NT2/D1 (cell line): ENCODE results near the gene ABCB7.

ENCODE experiments used
- DNase-seq: peaks from one replicate; pipeline ENCODE4 v3.0.0-alpha.2; 2011; ENCODE audit warnings: low read depth, low spot score
- H3K27me3 ChIP-seq: 2 replicates; pipeline ENCODE4 v1.6.0; 2011; ENCODE audit warnings: mild to moderate bottlenecking; ENCODE audit not compliant: insufficient read length, insufficient read depth
- H3K36me3 ChIP-seq: 2 replicates; pipeline ENCODE4 v1.6.1; 2011; ENCODE audit warnings: mild to moderate bottlenecking, low read length, mixed read lengths; ENCODE audit not compliant: insufficient read depth, insufficient read length
- H3K4me1 ChIP-seq: 2 replicates; pipeline ENCODE4 v1.5.1; 2011; ENCODE audit not compliant: insufficient read depth, insufficient read length
- H3K4me3 ChIP-seq: 2 replicates; pipeline ENCODE4 v1.5.1; 2011; ENCODE audit warnings: low read depth; ENCODE audit not compliant: insufficient read length
- H3K9ac ChIP-seq: 2 replicates; pipeline ENCODE4 v1.6.0; 2011; ENCODE audit warnings: low read depth; ENCODE audit not compliant: insufficient read length
- H3K9me3 ChIP-seq: 2 replicates; pipeline ENCODE4 v1.5.1; 2011; ENCODE audit warnings: mild to moderate bottlenecking, low read length; ENCODE audit not compliant: insufficient read depth
- SUZ12 ChIP-seq: IDR thresholded peaks from 2 replicates; pipeline ENCODE4 v1.6.1; 2011; ENCODE audit not compliant: insufficient read length, insufficient read depth; ENCODE audit errors: extremely low read depth
- YY1 ChIP-seq: IDR thresholded peaks from 2 replicates; pipeline ENCODE4 v1.6.1; 2011; ENCODE audit not compliant: insufficient read length, insufficient read depth
- ZNF274 ChIP-seq: IDR thresholded peaks from 2 replicates; pipeline ENCODE4 v1.6.1; 2011; ENCODE audit warnings: mild to moderate bottlenecking, low read depth, low read length

Gene ABCB7

GRCh38 chrX:75086731-75087195 is 69.3 kb downstream of the ABCB7 start:
- Histone ChIP-seq H3K36me3 (no peaks in the 10 kb centered on the region), H3K4me3 (no peak overlapping the region), H3K9ac (no peak overlapping the region), H3K9me3 (peaks cover 6% of the 10 kb centered on the region; the same call in 1 of the 2 replicates), H3K4me1 (no peaks in the 10 kb centered on the region), H3K27me3 (no peaks in the 10 kb centered on the region)
- no peak for DNase-seq
- TF ChIP-seq SUZ12 = no peak
- TF ChIP-seq ZNF274 = no peak
- no peak for TF ChIP-seq YY1

- no peaks in the 10 kb centered on the region for H3K27me3 ChIP-seq
- DNase-seq = no peak
These were observed 71.3 kb downstream of the ABCB7 start for GRCh38 chrX:75084757-75085156.

GRCh38 chrX:75076429-75076828 is 79.7 kb downstream of the ABCB7 start:
- Histone ChIP-seq H3K4me1 (no peaks in the 10 kb centered on the region), H3K27me3 (no peaks in the 10 kb centered on the region), H3K9me3 (no peaks in the 10 kb centered on the region), H3K36me3 (peaks cover 8% of the 10 kb centered on the region), H3K9ac (no peak overlapping the region), H3K4me3 (no peak overlapping the region)
- TF ChIP-seq YY1 = no peak
- no peak for TF ChIP-seq SUZ12
- no peak for TF ChIP-seq ZNF274
- no peak for DNase-seq

More at GRCh38 chrX:75084757-75085156, 71.3 kb downstream of the ABCB7 start:
- Histone ChIP-seq H3K36me3 (no peaks in the 10 kb centered on the region), H3K9ac (no peak overlapping the region), H3K9me3 (peaks cover 6% of the 10 kb centered on the region; the same call in 1 of the 2 replicates), H3K4me1 (no peaks in the 10 kb centered on the region), H3K4me3 (no peak overlapping the region)
- TF ChIP-seq YY1 = no peak
- TF ChIP-seq SUZ12 = no peak
- TF ChIP-seq ZNF274 = no peak

GRCh38 chrX:75074475-75074874 is 81.6 kb downstream of the ABCB7 start:
- DNase-seq = no peak
- H3K9me3 ChIP-seq = no peaks in the 10 kb centered on the region
- no peak overlapping the region for H3K9ac ChIP-seq
- H3K4me3 ChIP-seq = no peak overlapping the region
- H3K4me1 ChIP-seq = no peaks in the 10 kb centered on the region
- peaks cover 11% of the 10 kb centered on the region for H3K36me3 ChIP-seq
- TF ChIP-seq YY1 (no peak), ZNF274 (no peak), SUZ12 (no peak)
- H3K27me3 ChIP-seq = no peaks in the 10 kb centered on the region

GRCh38 chrX:75071334-75071733 is 84.7 kb downstream of the ABCB7 start:
- H3K36me3 ChIP-seq = peaks cover 14% of the 10 kb centered on the region
- H3K9ac ChIP-seq = no peak overlapping the region
- no peaks in the 10 kb centered on the region for H3K4me1 ChIP-seq
- no peak for DNase-seq
- no peaks in the 10 kb centered on the region for H3K9me3 ChIP-seq
- H3K27me3 ChIP-seq = no peaks in the 10 kb centered on the region
- no peak for TF ChIP-seq SUZ12
- TF ChIP-seq ZNF274 = no peak
- TF ChIP-seq YY1 = no peak
- no peak overlapping the region for H3K4me3 ChIP-seq

- Histone ChIP-seq H3K27me3 (no peaks in the 10 kb centered on the region), H3K9me3 (no peaks in the 10 kb centered on the region), H3K9ac (no peak overlapping the region), H3K4me1 (no peaks in the 10 kb centered on the region), H3K4me3 (no peak overlapping the region), H3K36me3 (peaks cover 17% of the 10 kb centered on the region)
- DNase-seq = no peak
- TF ChIP-seq ZNF274 (no peak), YY1 (no peak), SUZ12 (no peak)
These were observed 88.2 kb downstream of the ABCB7 start for GRCh38 chrX:75067931-75068330.

GRCh38 chrX:75061701-75062100 is 94.4 kb downstream of the ABCB7 start:
- TF ChIP-seq YY1 (no peak), SUZ12 (no peak), ZNF274 (no peak)
- no peak for DNase-seq
- no peak overlapping the region for H3K9ac ChIP-seq
- H3K36me3 ChIP-seq = peaks cover 34% of the 10 kb centered on the region
- H3K4me3 ChIP-seq = no peak overlapping the region
- no peaks in the 10 kb centered on the region for H3K4me1 ChIP-seq
- no peaks in the 10 kb centered on the region for H3K9me3 ChIP-seq
- no peaks in the 10 kb centered on the region for H3K27me3 ChIP-seq

- DNase-seq = no peak
- TF ChIP-seq SUZ12 (no peak), YY1 (no peak), ZNF274 (no peak)
These were observed 105.0 kb downstream of the ABCB7 start for GRCh38 chrX:75051047-75051446.

More at GRCh38 chrX:75051047-75051446, 105.0 kb downstream of the ABCB7 start:
- H3K4me3 ChIP-seq = no peak overlapping the region
- no peaks in the 10 kb centered on the region for H3K4me1 ChIP-seq
- H3K9me3 ChIP-seq = no peaks in the 10 kb centered on the region
- H3K27me3 ChIP-seq = no peaks in the 10 kb centered on the region
- H3K9ac ChIP-seq = no peak overlapping the region
- peaks cover 12% of the 10 kb centered on the region for H3K36me3 ChIP-seq
